A549 (cell line): ENCODE results near the gene FAM180A. TPM values are rescaled to one million over a fixed set of nuclear protein-coding genes. Genes with fewer than 3 reads are reported as not detected.

Source experiments
- ATAC-seq, 2 experiments: fragments of 200-7000 bp in 1 of 2; fragments of >200 bp in 1 of 2; cut with Nextera tagmentation in 1 of 2; cut with Tn5 transposase in 1 of 2; 3 replicates each; pipeline versions ENCODE4 v1.8.0 to v1.9.1; 2018 to 2020; ENCODE audit warnings: mild to moderate bottlenecking in 1 of 2, moderate library complexity in 1 of 2
- CTCF ChIA-PET: fragments of 300-600 bp; sonication (Branson Sonifier 250); formaldehyde crosslinking; extraction: SDS; loops from one replicate; lab custom pipeline; 2021; ENCODE audit warnings: antibody characterized with exemption, inconsistent platforms; lab: Yijun Ruan, JAX
- POLR2A ChIA-PET: fragments of 350-600 bp; formaldehyde crosslinking; extraction: SDS; loops from one replicate; lab custom pipeline; 2021; ENCODE audit warnings: antibody characterized with exemption, inconsistent platforms; lab: Yijun Ruan, JAX
- DNase-seq, 2 experiments: peaks; one replicate each; pipeline versions ENCODE4 v3.0.0 to v3.0.0-alpha.2; 2011 to 2016; ENCODE audit warnings: low read depth in 1 of 2, low spot score in 1 of 2
- FAIRE-seq: peaks from 2 replicates; lab custom pipeline; 2011; peaks lifted over from hg19 to GRCh38; lab: Jason Lieb, UNC
- H3K27ac ChIP-seq, 2 experiments: fragments of >200 bp; sonication (Bioruptor Twin); formaldehyde crosslinking; 3 replicates each; pipeline ENCODE4 v1.5.1; 2016 to 2017
- H3K4me1 ChIP-seq: fragments of >200 bp; sonication (Bioruptor Twin); formaldehyde crosslinking; 3 replicates; pipeline ENCODE4 v1.6.1; 2016
- H3K4me2 ChIP-seq: fragments of >200 bp; sonication (Bioruptor Twin); formaldehyde crosslinking; 3 replicates; pipeline ENCODE4 v1.6.1; 2016
- H3K4me3 ChIP-seq: fragments of >200 bp; sonication (Bioruptor Twin); formaldehyde crosslinking; 3 replicates; pipeline ENCODE4 v1.5.1; 2016
- H3K9me3 ChIP-seq: fragments of >200 bp; sonication (Bioruptor Twin); formaldehyde crosslinking; 3 replicates; pipeline ENCODE4 v1.6.1; 2016
- BHLHE40 ChIP-seq: IDR thresholded peaks from 2 replicates; pipeline ENCODE4 v1.6.1; 2012; ENCODE audit warnings: low read depth, low read length, inconsistent platforms
- CEBPB ChIP-seq, 2 experiments: fragments of >200 bp in 1 of 2; sonication (Bioruptor Twin) in 1 of 2; formaldehyde crosslinking in 1 of 2; IDR thresholded peaks; 2 replicates each; pipeline ENCODE4 v1.6.1; 2012 to 2016
- E2F6 ChIP-seq: IDR thresholded peaks from 2 replicates; pipeline ENCODE4 v1.6.1; 2012; ENCODE audit warnings: low read depth, borderline replicate concordance
- EHMT2 ChIP-seq: fragments of 200-600 bp; sonication (generic); IDR thresholded peaks from 2 replicates; pipeline ENCODE4 v1.6.1; 2016; ENCODE audit warnings: antibody characterized with exemption, low read depth, mild to moderate bottlenecking, moderate library complexity
- EP300 ChIP-seq, 2 experiments: fragments of >200 bp; sonication (Bioruptor Twin); formaldehyde crosslinking; IDR thresholded peaks; 2 replicates in 1 of 2; 3 replicates in 1 of 2; pipeline ENCODE4 v1.6.1; 2016 to 2017
- FOSL2 ChIP-seq, 2 experiments: fragments of 450-650 bp in 1 of 2; fragments of >200 bp in 1 of 2; sonication (Bioruptor Twin) in 1 of 2; formaldehyde crosslinking; IDR thresholded peaks; 2 replicates each; pipeline versions ENCODE4 v1.5.0 to v1.6.1; 2016 to 2020; ENCODE audit warnings: mild to moderate bottlenecking in 1 of 2, moderate library complexity in 1 of 2
- FOXS1 ChIP-seq: fragments of 250-450 bp; sonication (Bioruptor Pico); IDR thresholded peaks from 2 replicates; pipeline ENCODE4 v1.5.0; 2020; ENCODE audit warnings: mild to moderate bottlenecking, moderate library complexity
- HES2 ChIP-seq: fragments of >200 bp; sonication (Bioruptor Twin); formaldehyde crosslinking; IDR thresholded peaks from 2 replicates; pipeline ENCODE4 v1.6.1; 2016
- HEYL ChIP-seq: fragments of 250-450 bp; sonication (Bioruptor Pico); IDR thresholded peaks from 2 replicates; pipeline ENCODE4 v1.8.0; 2021; ENCODE audit warnings: mild to moderate bottlenecking, moderate library complexity
- HOXA7 ChIP-seq: fragments of 250-450 bp; sonication (Bioruptor Pico); IDR thresholded peaks from 2 replicates; pipeline ENCODE4 v1.5.0; 2020; ENCODE audit warnings: mild to moderate bottlenecking, moderate library complexity
- JUN ChIP-seq, 2 experiments: fragments of >200 bp; sonication (Bioruptor Twin); formaldehyde crosslinking; IDR thresholded peaks; 2 replicates in 1 of 2; 3 replicates in 1 of 2; pipeline ENCODE4 v1.6.1; 2016 to 2017
- JUNB ChIP-seq: fragments of >200 bp; sonication (Bioruptor Twin); formaldehyde crosslinking; IDR thresholded peaks from 2 replicates; pipeline ENCODE4 v1.6.1; 2016
- KDM5A ChIP-seq: fragments of 200-600 bp; sonication (generic); IDR thresholded peaks from 2 replicates; pipeline ENCODE4 v1.6.1; 2016; ENCODE audit warnings: antibody characterized with exemption, mild to moderate bottlenecking
- NPAS2 ChIP-seq: fragments of 250-450 bp; sonication (Bioruptor Pico); IDR thresholded peaks from 2 replicates; pipeline ENCODE4 v1.8.0; 2022; ENCODE audit warnings: mild to moderate bottlenecking, moderate library complexity, borderline replicate concordance
- PHF8 ChIP-seq: fragments of 200-600 bp; sonication (generic); IDR thresholded peaks from 2 replicates; pipeline ENCODE4 v1.6.1; 2016; ENCODE audit warnings: low read depth, mild to moderate bottlenecking, antibody characterized with exemption, moderate library complexity, borderline replicate concordance
- POLR2AphosphoS2 ChIP-seq: conservative IDR thresholded peaks from 2 replicates; pipeline ENCODE4 v1.6.1; 2012; ENCODE audit warnings: low read length, improper control_type of control experiment, inconsistent platforms
- RCOR1 ChIP-seq: fragments of 150-350 bp; IDR thresholded peaks from 2 replicates; pipeline ENCODE4 v1.6.1; 2014; ENCODE audit warnings: antibody characterized with exemption, low read length, low read depth
- RNF2 ChIP-seq: fragments of 200-600 bp; sonication (generic); IDR thresholded peaks from 2 replicates; pipeline ENCODE4 v1.6.1; 2016; ENCODE audit warnings: low read depth, mild to moderate bottlenecking, antibody characterized with exemption, moderate library complexity, borderline replicate concordance
- TP53 ChIP-seq: fragments of 250-450 bp; sonication (Bioruptor Pico); IDR thresholded peaks from 2 replicates; pipeline ENCODE4 v1.5.0; 2021; ENCODE audit warnings: mild to moderate bottlenecking, moderate library complexity
- ZC3H11A ChIP-seq: fragments of 450-650 bp; IDR thresholded peaks from 2 replicates; pipeline ENCODE4 v1.6.1; 2014; ENCODE audit warnings: antibody characterized with exemption, mild to moderate bottlenecking
- WGBS: methylation state at CpG from one replicate; pipeline ENCODE4 v1.1.6; 2017; ENCODE audit errors: missing lambda C conversion rate; 5-methylcytosine and 5-hydroxymethylcytosine counted together
- polyA plus RNA-seq, 4 experiments: library from polyadenylated mRNA; depleted of rRNA in 3 of 4; stranded (reverse); fragments of >200 nt; fragmentation: RNase III in 1 of 4; extraction: RNeasy Plus Mini Kit Qiagen cat#74134 plus additional on column Dnase treatment in 1 of 4; gene quantifications; 2 replicates in 3 of 4; 3 replicates in 1 of 4; pipeline ENCODE4 v1.2.3, GENCODE V29; 2011 to 2017
- TF ChIP-seq, protein P1 (sequence below): fragments of 450-650 bp; IDR thresholded peaks from 2 replicates; pipeline ENCODE4 v1.6.1; 2014; ENCODE audit warnings: antibody characterized with exemption
- TF ChIP-seq, protein P2 (sequence below): fragments of >200 bp; sonication (Bioruptor Twin); formaldehyde crosslinking; IDR thresholded peaks from 3 replicates; pipeline ENCODE4 v1.5.1; 2016

The FAM180A gene
- polyA plus RNA-seq, 2 of the 4 experiments (the other 2 are of a cell fraction), result not detected

- 0% methylated on average over 1 of the region's 1 CpG for WGBS
- Histone ChIP-seq H3K27ac (no peak overlapping the region), H3K4me1 (no peaks in the 10 kb centered on the region), H3K4me3 (no peak overlapping the region), H3K9me3 (no peaks in the 10 kb centered on the region), H3K4me2 (no peak overlapping the region)
- POLR2A ChIA-PET, result no interaction called here
- FAIRE-seq (no peak), ATAC-seq (no peak), DNase-seq (no peak)
- CTCF ChIA-PET, result interaction anchor here (0.6 to 2.2 kb wide), 3 partner anchors 14 to 105 kb away, joined by 3 to 12 read pairs (median 3); no protein-coding TSS in a partner anchor
- TF ChIP-seq EP300 (IDR thresholded peaks at IDR 0.05), result no peak
- no peak for TF ChIP-seq TP53 (CRISPR knock-in tag)
- TF ChIP-seq JUN (IDR thresholded peaks at IDR 0.05), result no peak
- TF ChIP-seq HOXA7 (CRISPR knock-in tag), result no peak
- no peak for TF ChIP-seq POLR2AphosphoS2
- no peak for TF ChIP-seq NPAS2 (CRISPR knock-in tag)
- TF ChIP-seq RCOR1, result no peak
- no peak for TF ChIP-seq FOSL2 (IDR thresholded peaks at IDR 0.05)
- no peak for TF ChIP-seq FOSL2 (CRISPR knock-in tag; IDR thresholded peaks at IDR 0.05)
- TF ChIP-seq, protein P1, sequence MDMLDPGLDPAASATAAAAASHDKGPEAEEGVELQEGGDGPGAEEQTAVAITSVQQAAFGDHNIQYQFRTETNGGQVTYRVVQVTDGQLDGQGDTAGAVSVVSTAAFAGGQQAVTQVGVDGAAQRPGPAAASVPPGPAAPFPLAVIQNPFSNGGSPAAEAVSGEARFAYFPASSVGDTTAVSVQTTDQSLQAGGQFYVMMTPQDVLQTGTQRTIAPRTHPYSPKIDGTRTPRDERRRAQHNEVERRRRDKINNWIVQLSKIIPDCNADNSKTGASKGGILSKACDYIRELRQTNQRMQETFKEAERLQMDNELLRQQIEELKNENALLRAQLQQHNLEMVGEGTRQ, result no peak
- TF ChIP-seq JUNB, result no peak
- no peak for TF ChIP-seq E2F6
- TF ChIP-seq PHF8, result no peak
- no peak for TF ChIP-seq FOXS1 (CRISPR knock-in tag)
- TF ChIP-seq HEYL (CRISPR knock-in tag), result no peak
- no peak for TF ChIP-seq CEBPB (IDR thresholded peaks at IDR 0.05)
- TF ChIP-seq HES2, result no peak
- no peak for TF ChIP-seq KDM5A
- no peak for TF ChIP-seq RNF2
- no peak for TF ChIP-seq EHMT2
Measured at GRCh38 chr7:135687466-135687865, 61.1 kb downstream of the FAM180A start.

DNA sequence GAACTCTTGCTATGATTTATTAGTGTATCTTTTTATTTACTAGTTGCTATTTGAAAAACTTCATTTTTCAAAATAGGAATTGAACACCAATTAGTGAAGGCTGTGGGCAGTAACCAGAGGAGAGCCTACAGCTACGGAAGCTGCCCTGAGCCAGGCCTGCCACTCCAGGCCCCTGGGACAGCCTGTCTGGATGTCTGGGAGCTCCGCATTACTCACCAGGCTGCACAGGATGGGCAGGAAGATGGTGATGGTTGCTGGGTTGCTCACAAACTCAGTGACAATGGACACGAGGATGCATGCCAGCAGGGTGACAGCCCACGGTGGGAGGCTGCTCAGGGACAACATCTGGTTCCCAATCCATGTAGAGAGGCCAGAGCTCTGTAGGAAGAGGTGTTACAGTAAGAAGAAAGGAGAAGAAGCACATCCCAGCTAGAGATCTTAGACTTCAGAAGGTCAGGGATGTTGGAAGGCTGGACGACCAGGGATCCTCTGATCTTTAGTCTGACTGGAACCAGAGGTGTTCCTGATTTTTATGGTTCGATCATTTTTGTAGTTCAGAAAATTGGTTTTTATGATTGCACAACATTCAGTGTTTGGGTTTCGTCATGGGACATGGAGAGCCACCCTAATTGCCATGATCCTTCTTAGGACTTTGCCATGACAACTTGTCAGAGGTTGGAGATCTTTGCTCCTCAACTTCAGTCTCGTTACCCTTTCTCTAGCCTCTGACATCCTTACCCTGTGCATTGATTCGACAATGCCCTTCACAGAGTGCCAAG is 63.1 kb downstream of the FAM180A start:
- no peak; a peak in 1 of 6 replicates for ATAC-seq
- Histone ChIP-seq H3K4me2 (no peak overlapping the region), H3K4me1 (no peaks in the 10 kb centered on the region), H3K9me3 (no peaks in the 10 kb centered on the region)
- WGBS, result 71% methylated on average over 9 of the region's 9 CpGs
- TF ChIP-seq NPAS2 (CRISPR knock-in tag) (no peak), BHLHE40 (no peak), ZC3H11A (no peak)
- TF ChIP-seq, protein P1, result no peak
- TF ChIP-seq, protein P2, sequence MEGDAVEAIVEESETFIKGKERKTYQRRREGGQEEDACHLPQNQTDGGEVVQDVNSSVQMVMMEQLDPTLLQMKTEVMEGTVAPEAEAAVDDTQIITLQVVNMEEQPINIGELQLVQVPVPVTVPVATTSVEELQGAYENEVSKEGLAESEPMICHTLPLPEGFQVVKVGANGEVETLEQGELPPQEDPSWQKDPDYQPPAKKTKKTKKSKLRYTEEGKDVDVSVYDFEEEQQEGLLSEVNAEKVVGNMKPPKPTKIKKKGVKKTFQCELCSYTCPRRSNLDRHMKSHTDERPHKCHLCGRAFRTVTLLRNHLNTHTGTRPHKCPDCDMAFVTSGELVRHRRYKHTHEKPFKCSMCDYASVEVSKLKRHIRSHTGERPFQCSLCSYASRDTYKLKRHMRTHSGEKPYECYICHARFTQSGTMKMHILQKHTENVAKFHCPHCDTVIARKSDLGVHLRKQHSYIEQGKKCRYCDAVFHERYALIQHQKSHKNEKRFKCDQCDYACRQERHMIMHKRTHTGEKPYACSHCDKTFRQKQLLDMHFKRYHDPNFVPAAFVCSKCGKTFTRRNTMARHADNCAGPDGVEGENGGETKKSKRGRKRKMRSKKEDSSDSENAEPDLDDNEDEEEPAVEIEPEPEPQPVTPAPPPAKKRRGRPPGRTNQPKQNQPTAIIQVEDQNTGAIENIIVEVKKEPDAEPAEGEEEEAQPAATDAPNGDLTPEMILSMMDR, result no peak
- TF ChIP-seq, all 56 proteins: peak for 0
- no peak for DNase-seq
- no peak for FAIRE-seq
- Histone ChIP-seq H3K4me3 (no peak overlapping the region), H3K27ac (no peak overlapping the region)
- ChIA-PET CTCF (interaction anchor here (1.1 to 3.5 kb wide), 4 partner anchors 13 to 25 kb away, joined by 3 to 25 read pairs (median 4); partner anchors contain the start of gene STMP1), POLR2A (no interaction called here)
